D341Med (cell line): ENCODE measurements around the gene TRMT44.

Experiments
- DNase-seq: peaks from one replicate; pipeline ENCODE4 v3.0.0; 2012; ENCODE audit warnings: low spot score

TRMT44 gene, protein sequence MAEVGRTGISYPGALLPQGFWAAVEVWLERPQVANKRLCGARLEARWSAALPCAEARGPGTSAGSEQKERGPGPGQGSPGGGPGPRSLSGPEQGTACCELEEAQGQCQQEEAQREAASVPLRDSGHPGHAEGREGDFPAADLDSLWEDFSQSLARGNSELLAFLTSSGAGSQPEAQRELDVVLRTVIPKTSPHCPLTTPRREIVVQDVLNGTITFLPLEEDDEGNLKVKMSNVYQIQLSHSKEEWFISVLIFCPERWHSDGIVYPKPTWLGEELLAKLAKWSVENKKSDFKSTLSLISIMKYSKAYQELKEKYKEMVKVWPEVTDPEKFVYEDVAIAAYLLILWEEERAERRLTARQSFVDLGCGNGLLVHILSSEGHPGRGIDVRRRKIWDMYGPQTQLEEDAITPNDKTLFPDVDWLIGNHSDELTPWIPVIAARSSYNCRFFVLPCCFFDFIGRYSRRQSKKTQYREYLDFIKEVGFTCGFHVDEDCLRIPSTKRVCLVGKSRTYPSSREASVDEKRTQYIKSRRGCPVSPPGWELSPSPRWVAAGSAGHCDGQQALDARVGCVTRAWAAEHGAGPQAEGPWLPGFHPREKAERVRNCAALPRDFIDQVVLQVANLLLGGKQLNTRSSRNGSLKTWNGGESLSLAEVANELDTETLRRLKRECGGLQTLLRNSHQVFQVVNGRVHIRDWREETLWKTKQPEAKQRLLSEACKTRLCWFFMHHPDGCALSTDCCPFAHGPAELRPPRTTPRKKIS

DNA sequence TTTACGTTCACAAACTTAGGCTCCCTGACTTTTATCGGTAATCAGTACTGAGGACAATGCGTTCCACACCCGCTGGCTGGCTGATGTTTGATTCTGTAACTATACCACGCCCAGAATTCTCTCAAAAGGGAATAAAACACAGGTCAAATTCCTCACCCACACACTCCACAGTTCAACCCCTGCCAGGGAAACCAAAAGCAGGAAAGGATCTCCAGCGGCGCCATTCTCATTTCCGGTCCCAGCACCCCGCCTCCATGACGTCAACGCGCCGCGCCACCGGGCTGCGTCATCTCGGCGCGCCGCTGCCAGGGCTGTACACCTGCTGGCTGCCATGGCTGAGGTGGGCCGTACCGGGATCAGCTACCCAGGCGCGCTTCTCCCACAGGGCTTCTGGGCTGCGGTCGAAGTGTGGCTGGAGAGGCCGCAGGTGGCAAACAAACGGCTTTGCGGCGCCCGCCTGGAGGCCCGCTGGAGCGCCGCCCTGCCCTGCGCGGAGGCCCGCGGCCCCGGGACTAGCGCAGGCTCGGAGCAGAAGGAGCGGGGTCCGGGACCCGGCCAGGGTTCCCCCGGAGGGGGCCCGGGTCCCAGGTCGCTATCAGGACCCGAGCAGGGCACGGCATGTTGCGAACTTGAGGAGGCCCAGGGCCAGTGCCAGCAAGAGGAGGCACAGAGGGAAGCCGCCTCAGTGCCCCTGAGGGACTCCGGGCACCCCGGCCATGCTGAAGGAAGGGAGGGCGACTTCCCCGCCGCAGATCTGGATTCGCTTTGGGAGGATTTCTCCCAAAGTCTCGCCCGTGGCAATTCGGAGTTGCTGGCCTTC lies at the start of gene TRMT44, which contains the start of gene ACOX3:
TRMT44 (plus strand) TSS at position 286 of the 820 bp plus-strand sequence; CDS start at position 332, 46 bp downstream.
ACOX3 (minus strand) TSS at position 232 of the 820 bp plus-strand sequence. CDS start 24,202 bp downstream, outside the sequence.
- DNase-seq = peak; percentile 96

DNA sequence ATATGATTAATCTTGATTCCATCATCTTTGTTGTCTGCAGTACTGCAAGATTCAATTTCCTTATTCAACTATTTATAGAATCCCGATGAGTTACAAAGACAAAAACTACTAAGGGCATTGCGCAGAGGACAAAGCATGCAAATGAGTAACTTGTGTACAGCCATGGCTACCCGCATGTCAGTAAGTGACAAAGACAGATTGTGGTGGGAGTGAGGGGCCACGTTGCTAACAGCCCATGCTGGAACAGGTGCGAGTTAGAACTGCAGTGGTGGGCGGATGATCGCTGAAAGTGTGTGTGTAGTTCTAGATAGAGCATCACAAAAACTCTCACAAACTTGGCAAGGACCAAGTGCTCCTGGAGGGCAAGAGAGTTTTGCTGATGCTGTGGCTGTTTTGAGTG lies 49.5 kb upstream of the TRMT44 start:
- no peak for DNase-seq

DNA sequence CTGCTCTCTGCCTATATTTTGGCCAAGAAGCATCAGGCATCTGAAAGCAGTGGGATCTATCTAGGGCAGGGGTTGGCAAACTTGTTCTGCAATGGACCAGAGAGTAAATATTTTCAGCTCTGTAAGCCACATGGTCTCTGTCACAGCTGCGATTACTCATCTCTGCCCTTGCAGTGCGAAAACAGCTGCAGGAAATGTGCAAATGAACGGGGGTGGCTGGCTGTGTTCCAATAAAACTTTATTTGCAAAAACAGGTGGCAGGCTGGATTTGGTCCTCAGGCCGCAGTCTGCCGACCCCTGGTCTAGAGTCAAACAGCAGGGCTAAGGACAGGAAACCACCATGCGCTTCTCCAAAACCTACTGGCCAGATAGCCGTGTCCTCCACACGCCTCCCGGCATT lies 48.6 kb upstream of the TRMT44 start:
- no peak for DNase-seq

DNA sequence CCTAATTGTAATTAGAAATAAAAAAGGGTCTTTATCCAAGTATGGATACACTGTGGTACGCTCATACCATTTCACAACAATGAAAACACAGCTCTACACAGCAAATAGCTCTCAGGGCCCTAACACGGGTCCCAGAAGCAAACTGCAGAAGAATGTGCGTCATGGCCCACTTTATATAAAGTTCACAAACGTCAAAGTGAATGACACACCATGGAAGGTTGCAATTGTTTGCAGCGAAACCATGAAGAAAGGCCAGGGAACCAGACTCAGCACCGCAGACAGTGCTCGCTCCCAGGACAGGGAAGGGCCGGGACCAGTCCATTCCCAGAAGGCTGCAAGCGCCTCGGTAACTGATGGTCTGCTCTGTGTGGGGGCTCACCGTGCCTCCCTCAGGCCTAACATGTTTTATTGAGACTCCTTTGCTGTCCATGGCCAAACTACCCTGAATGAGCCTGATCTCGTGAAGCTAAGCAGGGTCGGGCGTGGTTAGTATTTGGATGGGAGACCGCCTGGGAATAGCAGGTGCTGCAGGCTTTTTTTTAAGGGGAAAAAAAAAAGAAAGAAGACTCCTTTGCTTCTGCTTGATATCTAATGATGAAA lies 47.9 kb upstream of the TRMT44 start:
- DNase-seq = no peak

DNA sequence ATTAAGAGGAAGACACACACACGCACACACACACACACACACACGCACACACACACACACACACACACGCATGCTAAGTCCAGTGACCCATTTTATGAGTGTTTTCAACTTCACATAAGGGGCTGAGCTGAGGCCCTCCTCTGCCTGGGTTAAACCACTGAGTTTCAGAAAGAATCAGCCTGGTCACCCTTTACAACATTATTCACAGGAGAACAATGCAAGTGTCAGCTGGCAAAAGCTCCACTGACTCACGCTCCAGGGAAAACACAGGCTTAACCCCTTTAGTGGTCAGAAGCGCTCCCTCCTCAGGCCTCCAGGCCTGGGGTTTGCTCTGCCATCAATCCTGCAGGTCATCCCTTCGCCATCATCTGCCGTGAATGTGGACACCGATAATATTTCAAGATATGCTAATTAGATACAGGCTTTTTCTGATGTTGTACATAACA lies 47.0 kb upstream of the TRMT44 start:
- DNase-seq = no peak

DNA sequence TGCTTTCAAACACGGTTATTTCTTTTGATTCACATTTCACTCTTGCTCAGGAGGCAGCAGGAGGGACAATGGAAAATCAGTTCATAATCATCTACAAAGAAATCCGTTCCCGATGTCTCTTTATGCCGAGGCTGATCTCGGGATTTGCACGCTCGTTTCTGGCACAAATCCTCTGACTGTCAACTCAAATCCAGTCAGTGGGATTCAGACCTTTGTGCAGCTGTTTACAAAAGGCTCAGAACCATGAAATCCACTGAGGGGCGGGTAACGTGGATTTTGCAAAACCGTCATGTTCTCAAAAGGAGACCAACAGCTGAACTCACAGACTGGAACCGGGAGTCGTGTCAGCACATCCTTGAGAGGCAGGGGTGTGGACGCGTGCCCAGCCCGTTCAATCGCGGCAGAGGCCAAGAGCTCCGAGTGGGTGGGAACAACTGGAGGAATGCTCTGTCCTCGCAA lies 46.5 kb upstream of the TRMT44 start:
- DNase-seq = no peak

DNA sequence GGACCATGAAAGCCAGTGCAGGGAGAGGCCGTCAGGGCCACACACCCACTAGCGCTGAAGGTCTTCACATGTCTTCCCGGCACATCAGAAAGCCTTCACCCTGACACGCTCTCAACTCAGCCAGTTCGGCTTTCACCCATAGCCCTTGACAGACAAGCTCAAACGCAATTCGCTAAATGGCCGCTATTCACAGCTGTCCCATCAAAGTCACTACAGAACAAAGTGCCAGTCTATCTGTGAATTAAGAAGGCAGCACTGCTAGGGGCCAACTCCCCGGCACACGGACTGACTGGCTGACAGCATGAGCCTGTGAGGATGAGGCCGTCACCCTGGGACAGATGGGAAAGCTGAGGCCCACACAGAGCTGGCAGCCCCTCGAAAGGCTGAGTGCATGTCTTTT lies 45.8 kb upstream of the TRMT44 start:
- no peak for DNase-seq

DNA sequence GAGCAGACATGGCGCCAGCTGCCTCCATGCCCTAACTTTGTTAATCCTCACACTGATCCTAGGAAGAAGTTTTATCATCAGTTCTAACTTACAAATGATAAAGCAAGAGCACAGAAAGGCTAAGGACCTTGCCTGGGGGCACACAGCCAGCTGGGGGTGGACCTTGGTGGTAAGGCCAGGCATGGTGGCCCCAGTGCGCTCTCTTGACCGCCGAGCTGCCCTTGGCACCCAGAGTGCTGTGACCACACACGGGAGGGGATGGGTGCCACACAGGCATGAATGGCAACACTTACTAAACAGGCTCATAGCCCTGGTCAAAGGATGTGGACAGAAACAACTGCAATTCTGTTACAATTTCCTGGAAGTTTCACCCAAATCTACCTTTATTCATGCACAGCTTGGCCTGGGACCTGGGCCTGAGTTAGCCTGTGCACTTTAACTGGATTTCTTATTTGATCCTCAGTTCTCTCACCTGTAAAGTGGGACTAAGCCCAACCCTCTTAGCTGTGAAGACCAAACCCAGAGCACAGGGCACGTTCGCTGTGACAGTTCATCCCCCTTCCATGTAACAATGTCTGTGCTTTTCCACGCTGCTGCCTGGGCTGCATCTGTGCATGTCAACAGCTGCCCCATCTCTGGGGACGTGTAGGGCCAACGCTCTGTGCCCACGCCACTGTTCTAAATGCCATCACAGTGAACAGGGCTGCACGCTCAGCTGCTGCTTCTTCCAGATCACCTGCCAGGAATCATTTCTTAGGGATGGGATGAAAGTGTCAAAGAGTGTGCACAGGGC lies 44.9 kb upstream of the TRMT44 start:
- no peak for DNase-seq

DNA sequence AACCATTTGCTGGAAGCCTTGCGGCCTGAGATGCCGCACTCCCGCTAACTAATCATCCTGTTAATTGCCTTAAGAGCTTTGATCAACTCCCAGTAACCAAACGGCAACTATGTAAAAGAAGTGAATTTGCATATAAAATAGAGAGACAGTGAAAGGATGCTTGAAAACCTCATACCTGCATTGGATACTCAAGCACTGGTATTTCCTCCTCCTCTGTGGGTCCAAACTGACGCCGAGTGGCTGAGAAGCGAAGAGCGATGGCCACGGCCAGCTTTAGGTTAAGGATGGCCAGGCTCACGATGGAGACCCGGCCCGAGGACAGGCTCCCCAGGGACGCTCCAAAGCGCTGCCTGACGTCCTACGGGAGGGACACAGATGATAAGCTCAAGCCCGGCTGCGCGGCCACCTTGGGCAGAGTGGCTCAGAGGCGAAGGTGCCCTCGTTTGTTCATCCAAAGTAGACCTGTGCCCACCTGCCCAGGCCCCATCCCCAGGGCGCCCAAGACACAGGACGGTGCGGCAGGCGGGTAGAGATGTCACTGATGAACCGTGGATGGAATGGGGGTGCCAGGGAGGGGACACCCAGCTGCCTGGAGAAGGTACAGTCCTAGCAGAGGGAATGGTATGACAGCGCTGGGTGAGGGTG lies 43.7 kb upstream of the TRMT44 start:
- DNase-seq = no peak

DNA sequence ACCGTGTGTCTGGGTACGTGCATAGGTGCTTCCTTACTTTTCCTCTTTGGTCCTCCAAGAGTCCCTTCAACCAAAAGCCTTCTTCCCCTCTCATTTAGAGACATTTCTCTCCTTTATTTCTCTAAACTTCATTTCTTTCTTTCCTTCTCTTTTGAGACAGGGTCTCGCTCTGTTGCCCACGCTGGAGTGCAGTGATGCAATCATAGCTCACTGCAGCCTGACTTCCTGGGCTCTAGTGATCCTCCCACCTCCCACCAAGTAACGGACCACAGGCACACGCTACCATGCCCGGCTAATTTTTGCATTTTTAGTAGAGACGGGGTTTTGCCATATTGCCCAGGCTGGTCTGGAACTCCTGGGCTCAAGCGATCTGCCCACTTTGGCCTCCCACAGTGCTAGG lies 42.2 kb upstream of the TRMT44 start:
- no peak for DNase-seq

DNA sequence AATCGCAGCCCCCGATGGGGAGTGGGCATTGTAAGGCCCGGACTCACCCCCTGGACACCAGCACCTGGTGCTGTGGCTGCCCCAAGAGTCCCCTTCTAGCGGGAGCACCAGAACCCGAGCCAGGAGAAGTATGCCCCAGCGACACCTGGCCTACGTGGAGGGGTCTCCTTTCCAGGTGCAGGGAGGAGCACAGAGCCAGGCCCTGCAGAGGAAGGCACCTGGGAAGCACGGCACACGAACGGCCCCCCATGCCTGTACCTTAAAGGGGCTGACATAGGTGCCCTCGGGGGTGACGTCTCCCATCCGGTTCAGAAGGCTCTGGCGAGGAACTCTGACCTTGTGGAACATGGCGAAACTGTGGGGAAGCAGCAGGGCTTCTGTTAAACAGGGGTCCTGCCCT lies 41.3 kb upstream of the TRMT44 start:
- no peak for DNase-seq

DNA sequence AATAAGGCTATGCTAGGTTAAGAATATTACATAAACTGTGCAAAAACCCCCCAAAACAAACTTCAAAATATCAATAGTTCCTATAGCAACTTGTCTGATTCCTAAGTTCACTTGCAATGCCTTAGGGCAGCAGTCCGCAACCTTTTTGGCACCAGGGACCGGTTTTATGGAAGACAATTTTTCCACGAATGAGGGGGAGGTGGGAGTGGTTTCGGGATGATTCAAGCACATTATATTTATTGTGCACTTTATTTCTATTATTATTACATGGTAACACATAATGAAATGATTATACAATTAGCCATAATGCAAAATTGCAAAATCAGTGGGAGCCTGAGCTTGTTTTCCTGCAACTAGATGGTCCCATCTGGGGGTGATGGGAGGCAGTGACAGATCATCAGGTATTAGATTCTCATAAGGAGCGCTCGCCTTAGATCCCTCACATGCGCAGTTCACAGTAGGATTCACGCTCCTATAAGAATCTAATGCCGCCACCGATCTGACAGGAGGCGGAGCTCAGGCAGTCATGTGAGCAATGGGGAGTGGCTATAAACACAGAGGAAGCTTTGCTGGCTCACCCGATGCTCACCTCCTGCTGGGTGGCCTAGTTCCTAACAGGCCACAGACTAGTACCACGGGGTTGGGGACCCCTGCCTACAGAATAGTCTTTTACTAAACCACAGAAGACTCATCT lies 39.8 kb upstream of the TRMT44 start:
- DNase-seq = no peak

DNA sequence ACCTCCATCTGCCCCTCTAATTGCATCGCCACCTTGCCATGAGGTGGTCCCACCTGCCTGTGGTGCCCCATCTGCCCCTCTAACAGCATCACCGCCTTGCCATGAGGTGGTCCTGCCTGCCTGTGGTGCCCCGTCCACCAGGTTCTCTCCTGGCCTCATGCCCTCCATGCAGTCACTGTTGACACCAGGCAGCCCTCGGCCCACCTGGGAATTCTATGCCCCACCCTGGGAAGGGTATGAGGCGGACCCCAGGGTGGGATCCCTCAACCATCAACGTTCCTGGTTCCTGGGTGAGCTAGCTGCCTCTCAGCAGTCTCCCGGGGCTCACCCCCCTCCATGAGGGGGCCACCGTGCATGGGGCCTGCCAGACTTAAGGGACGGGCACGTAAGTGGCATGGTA lies 38.9 kb upstream of the TRMT44 start:
- DNase-seq = peak; percentile 22

DNA sequence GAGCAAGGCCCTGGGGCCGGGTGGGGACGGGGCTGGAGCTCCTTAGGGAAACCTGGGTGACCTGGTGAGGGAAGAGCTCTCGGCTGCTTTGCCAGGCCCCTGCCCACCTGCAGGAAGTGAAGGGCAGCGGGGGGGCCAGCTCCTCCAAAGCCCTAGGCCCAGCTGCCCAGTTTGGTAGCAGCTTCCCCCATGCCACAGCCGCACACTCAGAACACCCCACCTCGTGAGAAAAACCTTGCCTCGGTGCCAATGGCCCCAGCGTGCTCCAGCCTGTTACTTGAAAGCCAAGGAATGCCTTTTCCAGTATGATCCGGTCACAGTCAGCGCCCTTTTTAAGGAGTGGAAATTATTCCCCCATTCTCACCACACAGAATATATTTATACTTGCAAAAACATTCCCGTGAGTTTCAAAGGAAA lies 38.4 kb upstream of the TRMT44 start:
- DNase-seq = no peak

DNA sequence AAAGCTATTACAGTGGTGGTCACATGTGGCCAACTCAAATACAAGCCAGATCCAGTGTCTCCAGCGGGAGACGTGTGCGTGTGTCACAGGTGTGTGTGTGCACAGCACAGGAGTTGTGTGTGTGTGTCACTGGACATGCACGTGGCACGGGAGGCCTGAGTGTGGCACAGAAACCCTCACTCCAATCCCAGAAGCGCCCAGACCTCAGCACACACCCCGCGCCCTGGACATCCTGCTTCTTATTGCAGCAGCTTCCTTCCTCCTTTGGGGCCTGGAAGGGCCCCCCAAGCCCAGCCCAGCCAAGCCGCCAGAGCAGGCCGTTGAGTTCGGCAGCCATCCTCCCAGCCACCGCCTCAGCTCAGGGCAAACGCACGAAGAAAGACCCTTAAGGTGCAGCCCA lies 37.9 kb upstream of the TRMT44 start:
- no peak for DNase-seq

DNA sequence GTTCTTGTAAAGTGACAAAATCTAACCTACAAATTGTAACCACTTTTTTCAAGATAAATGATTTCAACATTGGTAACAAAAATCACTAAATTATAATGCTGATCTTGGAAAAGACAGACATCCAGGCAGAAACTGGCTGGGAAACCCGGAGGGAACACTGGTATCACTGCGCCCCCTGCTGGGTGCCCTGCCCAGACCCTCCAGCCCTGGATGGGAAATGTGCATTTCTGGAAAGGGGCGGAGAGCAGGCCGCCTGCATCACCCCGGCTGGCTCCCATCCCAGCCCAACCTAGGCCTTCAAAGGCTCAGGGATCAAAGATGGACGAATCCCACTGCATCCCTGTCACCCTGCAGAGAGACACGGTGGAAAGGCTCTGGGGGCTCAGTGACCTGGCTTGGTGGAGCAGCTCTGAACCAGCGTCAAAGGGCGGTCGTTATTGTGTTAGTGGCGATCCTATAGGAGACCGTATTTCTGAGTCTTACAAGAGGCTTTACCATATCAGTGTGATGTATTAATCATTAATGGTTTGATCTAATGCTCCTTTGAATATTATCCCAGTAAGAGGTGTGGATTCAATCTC lies 37.3 kb upstream of the TRMT44 start:
- DNase-seq = peak; percentile 93

DNA sequence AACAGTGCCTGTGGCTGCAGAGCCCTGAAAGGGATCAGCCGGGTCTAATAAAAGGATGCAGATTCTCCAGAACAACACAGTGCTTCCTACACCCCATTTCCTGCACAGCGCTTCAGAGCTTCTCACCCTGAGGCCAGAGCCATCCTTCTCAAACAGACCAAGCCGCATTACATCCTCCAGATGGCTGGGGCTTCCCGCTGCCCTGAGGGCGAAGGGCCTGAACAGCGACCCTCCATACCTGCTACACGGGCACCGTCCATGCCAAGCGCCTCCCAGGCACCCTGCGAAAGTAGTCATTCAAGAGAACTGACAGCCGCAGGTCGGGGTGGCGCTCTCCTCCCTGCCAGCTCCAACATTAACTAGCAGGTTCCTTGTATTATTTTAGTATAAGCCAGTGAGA lies 36.6 kb upstream of the TRMT44 start:
- DNase-seq = peak; percentile 17

DNA sequence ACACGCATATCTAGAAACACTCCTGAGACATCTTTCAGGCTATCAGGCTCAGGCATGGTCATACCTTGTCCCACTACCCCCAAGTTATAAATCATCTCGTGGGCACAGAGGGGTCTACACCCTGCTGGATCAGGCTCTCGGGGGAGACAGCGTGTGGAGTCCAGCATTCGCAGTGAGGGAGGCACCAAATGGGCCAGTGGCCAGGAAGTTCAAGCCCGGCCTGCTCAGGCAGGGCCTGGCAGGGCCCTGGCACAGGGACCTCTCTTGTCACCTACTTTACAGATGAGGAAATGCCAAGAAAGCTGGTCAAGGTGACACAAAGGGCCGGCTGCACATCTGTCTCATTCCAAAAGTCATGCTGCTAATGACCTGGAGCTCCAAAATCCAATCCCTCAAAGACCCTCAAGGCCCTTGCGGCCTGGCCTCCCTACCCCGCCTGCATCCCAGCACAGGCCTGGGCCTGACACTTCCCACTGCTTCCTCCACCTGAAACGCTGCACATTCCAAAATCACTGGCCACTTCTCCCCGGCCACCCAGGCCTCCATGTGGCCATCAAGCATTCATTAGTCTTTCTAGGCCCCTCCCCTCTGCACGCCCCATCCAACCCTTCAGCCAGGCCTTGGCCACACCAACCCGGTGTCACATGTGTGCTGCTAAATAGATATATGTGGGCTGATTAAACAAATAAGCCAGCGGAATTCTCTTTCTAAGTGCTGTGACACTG lies 35.6 kb upstream of the TRMT44 start:
- DNase-seq = peak; percentile 17

DNA sequence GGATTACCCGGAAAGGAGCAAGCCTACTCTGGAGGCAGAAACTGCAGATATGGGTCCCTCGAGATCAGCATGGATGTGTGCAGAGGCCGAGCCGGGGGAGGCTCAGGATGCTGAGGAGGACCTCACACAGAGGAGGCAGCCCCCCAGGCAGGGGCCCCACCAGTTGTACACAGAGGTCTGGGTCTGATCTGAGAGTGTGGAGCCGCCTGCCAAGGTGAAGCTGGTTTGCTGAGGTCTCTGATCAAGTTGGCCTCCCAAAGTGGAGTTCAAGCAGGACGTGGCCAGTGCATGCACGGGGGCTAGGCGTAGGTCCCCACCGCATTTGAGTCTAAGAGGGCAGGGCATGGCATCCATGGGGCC lies 35.1 kb upstream of the TRMT44 start:
- peak; percentile 9 for DNase-seq
